Fibroblast of pulmonary artery (primary cell): ENCODE data around the gene AKAP17A.
"Not testable (repeated sequence)": the region's sequence is repeated elsewhere in the genome, so short reads cannot be mapped to it uniquely, and the experiment has no call there.

ENCODE experiments used
- DNase-seq: peaks from one replicate; pipeline ENCODE4 v3.0.0-alpha.2; 2010; ENCODE audit warnings: low read depth
- H3K4me3 ChIP-seq: replicated peaks from 2 replicates; pipeline ENCODE4 v1.5.1; 2011; ENCODE audit warnings: low read depth, mild to moderate bottlenecking, control low read depth, low read length, moderate library complexity
- CTCF ChIP-seq: IDR thresholded peaks from 2 replicates; pipeline ENCODE4 v1.5.1; 2011; ENCODE audit warnings: mild to moderate bottlenecking, control low read depth, low read length, inconsistent platforms; ENCODE audit errors: missing control alignments

AKAP17A gene

GRCh38 chrX:1610166-1610565 lies 18.8 kb downstream of the AKAP17A start:
- H3K4me3 ChIP-seq, result no peak overlapping the region
- TF ChIP-seq CTCF, result no peak
- DNase-seq, result no peak

GRCh38 chrX:1610736-1611135 lies 19.3 kb downstream of the AKAP17A start:
- H3K4me3 ChIP-seq, result no peak overlapping the region
- TF ChIP-seq CTCF, result no peak
- DNase-seq, result no peak

- no peak overlapping the region for H3K4me3 ChIP-seq
- DNase-seq, result no peak
- TF ChIP-seq CTCF, result no peak
Observed at GRCh38 chrX:1612641-1613286, 21.4 kb downstream of the AKAP17A start.

- H3K4me3 ChIP-seq, result no peak within 1 kb of the TSS
- no peak for TF ChIP-seq CTCF
- DNase-seq, result no peak
Observed at GRCh38 chrX:1614927-1615326, 23.5 kb downstream of the AKAP17A start, which contains the start of gene ASMT. ASMT (plus strand) TSS chrX:1615059; CDS start chrX:1615200, 141 bp downstream.

- TF ChIP-seq CTCF, result no peak
- DNase-seq, result no peak
- H3K4me3 ChIP-seq, result no peak overlapping the region
Observed at GRCh38 chrX:1618689-1619088, 27.3 kb downstream of the AKAP17A start.

GRCh38 chrX:1623691-1624090 lies 32.3 kb downstream of the AKAP17A start:
- TF ChIP-seq CTCF, result no peak
- H3K4me3 ChIP-seq, result no peak overlapping the region
- DNase-seq, result no peak

GRCh38 chrX:1624158-1624860 lies 32.9 kb downstream of the AKAP17A start:
- H3K4me3 ChIP-seq, DNase-seq: not testable (repeated sequence)

GRCh38 chrX:1624861-1625215 lies 33.4 kb downstream of the AKAP17A start:
- H3K4me3 ChIP-seq, DNase-seq: not testable (repeated sequence)
